Measurements from ENCODE around the gene IST1.

IST1 gene

DNA sequence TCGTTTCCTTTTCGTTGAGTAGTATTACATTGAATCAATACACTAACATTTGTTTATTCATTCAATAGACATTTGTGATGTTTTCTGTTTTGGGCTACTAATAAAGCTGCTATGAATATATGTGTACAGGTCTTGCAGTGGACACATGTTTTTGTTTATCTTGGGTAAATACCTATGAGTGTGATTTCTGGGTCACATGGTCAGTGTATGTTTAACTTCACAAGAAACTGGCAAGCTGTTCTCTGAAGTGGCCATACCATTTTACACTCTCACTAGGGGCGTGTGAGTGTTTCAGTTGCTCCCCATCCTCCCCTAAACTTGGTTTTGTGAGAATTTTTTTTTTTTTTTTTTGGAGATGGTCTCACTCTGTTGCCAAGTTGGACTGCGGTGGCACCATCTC lies 69.9 kb downstream of the IST1 start:
- no peak for DNase-seq (ENCODE audit: low spot score)
- no peak for TF ChIP-seq CTCF (IDR thresholded peaks at IDR 0.05; ENCODE audit: extremely low read depth, missing control alignments)

DNA sequence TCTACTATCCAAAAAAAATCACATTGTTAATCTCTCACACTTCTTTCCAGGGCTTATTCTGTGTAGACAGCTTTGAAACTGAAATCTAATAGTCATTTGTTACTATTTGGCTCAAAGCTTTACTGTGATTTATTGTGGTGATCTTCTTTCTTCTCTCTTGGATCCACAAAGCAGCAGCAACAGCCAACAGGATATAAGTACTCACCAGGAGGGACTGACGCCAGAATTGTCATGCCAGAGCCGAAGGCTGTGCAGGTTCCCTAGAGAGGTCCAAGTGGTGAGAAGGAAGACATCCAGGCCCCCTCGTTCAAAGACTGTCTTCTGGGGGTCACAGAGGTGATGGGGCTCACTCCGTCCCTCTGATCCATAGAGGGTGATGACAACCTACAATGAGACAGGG lies 71.6 kb downstream of the IST1 start:
- TF ChIP-seq CTCF (IDR thresholded peaks at IDR 0.05; ENCODE audit: extremely low read depth, missing control alignments): no peak
- DNase-seq (ENCODE audit: low spot score): no peak

DNA sequence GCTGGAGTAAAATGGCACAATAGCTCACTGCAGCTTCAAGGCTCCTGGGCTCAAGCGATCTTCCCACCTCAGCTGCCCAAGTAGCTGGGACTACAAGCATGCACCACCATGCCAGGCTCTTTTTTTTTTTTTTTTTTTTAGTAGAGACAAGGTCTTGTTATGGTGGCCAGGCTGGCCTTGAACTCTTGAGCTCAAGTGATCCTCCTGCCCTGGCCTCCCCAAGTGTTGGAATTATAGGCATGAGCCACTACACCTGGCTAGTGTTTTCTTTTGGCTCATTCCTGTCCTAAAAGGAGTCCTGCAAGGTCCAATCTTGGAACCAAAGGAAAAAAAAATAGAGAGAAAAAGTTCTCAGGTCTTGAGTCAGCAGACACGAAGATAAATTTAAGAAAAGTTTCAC lies 74.0 kb downstream of the IST1 start:
- DNase-seq (ENCODE audit: low spot score): no peak
- TF ChIP-seq CTCF (IDR thresholded peaks at IDR 0.05; ENCODE audit: extremely low read depth, missing control alignments): no peak

DNA sequence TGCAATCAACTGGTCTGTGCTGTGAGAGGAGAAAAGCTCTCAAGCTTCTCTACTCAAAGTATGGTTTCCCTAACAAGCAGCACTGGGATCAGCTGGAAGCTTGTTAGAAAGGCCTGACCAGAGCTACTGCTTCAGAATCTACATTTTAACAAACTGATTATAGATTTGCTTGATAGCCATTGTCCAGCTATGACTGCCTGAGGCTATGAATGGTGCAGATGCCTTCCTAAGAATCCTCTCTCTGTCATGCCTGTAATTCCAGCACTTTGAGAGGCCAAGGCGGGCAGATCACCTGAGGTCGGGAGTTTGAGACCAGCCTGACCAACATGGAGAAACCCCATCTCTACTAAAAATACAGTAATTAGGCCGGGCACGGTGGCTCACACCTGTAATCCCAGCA lies 76.2 kb downstream of the IST1 start:
- TF ChIP-seq CTCF (IDR thresholded peaks at IDR 0.05; ENCODE audit: extremely low read depth, missing control alignments): no peak
- DNase-seq (ENCODE audit: low spot score): no peak

DNA sequence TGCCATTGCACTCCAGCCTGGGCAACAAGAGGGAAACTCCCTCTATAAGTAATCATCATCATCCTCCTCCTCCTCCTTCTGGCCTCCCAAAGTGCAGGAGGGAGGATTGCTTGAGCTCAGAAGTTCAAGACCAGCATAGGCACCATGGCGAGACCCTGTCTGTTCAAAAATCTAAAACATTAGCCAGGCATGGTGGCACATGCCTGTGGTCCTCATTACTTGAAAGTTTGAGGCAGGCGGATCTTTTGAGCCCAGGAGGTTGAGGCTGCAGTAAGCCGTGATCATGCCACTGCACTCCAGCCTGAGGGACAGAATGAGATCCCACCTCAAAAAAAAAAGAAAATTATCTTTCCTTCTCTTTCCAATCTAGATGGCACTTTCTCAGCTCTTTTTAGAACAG lies 77.0 kb downstream of the IST1 start:
- TF ChIP-seq CTCF (IDR thresholded peaks at IDR 0.05; ENCODE audit: extremely low read depth, missing control alignments): no peak
- no peak for DNase-seq (ENCODE audit: low spot score)

DNA sequence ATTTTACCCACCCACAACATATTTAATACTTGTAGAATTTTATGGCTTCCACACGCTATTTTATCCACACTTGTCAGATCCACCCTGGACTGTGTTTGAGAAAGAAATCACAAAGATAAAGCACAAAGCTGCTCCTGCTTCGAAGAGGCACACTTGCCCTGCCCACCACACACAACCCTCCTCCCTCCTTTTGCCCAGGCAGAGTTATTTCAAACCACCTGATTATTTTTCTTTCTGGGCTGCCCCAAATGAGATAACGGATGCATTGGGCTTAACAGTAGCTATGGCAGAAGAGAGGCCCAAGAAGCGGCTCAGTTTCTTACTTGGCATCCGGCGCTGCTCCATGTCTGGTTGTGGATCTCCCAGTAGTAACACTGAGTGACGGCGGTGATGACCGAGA lies 77.7 kb downstream of the IST1 start:
- DNase-seq (ENCODE audit: low spot score): no peak
- TF ChIP-seq CTCF (IDR thresholded peaks at IDR 0.05; ENCODE audit: extremely low read depth, missing control alignments): no peak

DNA sequence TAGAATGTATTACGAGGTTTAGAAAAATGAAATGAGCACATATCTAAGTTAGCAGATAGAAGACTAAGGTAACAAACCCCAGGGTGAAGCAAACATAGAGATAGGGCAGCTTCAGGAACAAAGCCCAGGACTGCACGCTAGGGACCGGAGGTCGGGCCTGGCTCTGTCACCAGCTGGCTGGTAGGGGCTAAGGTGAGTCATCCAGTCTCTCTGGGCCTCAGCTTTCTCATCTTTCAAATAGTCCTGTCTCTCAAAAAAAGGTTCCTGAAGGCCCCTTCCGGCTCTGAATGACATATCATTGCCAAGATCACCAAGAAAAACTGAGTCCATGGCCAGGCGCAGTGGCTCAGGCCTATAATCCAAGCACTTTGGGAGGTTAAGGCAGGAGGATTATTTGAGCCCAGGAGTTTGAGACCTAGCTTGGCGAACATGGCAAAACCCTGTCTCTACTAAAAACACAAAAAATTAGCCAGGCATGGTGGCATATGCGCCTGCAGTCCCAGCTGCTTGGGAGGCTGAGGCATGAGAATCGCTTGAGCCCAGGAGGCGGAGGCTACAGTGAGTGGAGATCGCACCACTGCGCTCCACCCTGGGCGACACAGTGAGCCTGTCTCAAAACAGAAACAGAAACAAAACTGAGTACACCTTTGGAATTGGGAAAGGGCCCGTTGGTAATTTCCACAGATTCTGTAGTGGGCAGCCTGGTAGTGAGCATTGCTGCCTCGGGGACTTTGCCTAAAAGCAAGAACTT lies 78.9 kb downstream of the IST1 start:
- DNase-seq (ENCODE audit: low spot score): no peak
- TF ChIP-seq CTCF (IDR thresholded peaks at IDR 0.05; ENCODE audit: extremely low read depth, missing control alignments): no peak
